ENCODE measurements around the gene POLR2H.

DNA sequence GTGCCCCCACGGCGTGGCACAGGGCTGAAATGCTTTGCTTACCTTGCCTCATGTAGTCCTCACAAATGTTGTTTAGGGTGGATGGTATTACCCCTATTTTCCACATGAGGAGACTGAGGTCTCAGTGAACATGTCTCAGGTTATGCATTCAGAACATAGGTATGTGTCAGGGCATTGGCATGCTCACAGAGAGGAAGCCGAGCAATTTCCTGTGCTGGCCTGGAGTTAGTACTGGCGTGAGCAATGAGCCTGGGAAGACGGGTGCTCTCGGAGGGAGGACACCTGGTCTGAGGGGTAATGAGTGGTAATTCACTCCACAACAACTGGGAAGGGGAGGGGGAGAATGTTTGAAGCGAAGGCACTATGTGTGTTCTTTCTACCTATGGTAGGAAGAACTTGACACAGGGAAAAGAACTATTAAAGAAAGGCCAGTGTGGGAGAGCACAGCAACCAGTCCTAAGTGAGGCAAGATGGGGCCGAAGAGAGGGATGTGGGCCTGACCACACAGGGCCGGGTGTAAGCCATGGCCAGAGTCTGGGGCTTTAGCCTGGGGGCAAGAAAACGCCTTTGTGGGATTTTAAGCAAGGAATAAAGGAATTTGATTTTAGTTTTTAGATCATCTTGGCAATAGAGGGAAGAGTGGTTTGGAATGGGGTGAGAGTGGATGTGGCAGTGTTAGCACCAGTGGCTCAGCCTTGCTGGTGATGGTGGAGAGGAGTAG lies 29.0 kb upstream of the POLR2H start:
- TF ChIP-seq, protein P1, sequence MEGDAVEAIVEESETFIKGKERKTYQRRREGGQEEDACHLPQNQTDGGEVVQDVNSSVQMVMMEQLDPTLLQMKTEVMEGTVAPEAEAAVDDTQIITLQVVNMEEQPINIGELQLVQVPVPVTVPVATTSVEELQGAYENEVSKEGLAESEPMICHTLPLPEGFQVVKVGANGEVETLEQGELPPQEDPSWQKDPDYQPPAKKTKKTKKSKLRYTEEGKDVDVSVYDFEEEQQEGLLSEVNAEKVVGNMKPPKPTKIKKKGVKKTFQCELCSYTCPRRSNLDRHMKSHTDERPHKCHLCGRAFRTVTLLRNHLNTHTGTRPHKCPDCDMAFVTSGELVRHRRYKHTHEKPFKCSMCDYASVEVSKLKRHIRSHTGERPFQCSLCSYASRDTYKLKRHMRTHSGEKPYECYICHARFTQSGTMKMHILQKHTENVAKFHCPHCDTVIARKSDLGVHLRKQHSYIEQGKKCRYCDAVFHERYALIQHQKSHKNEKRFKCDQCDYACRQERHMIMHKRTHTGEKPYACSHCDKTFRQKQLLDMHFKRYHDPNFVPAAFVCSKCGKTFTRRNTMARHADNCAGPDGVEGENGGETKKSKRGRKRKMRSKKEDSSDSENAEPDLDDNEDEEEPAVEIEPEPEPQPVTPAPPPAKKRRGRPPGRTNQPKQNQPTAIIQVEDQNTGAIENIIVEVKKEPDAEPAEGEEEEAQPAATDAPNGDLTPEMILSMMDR (conservative IDR thresholded peaks at IDR 0.05 in 1 of 2, IDR thresholded peaks at IDR 0.05 in 1 of 2; ENCODE audit: extremely low read depth in 1 of 2, insufficient read depth in 1 of 2, low read depth in 1 of 2, low read length in 2 of 2) = no peak
- TF ChIP-seq EZH2 (IDR thresholded peaks at IDR 0.05; ENCODE audit: borderline replicate concordance, low read length) = no peak
